ENCODE data around the gene DDX42. TPM values are rescaled to one million over a fixed set of nuclear protein-coding genes. Genes with fewer than 3 reads are reported as not detected.

DDX42 gene
- total and polyA plus RNA-seq, 9 of the 15 experiments (the other 6 are each of a cell fraction or from before 2014, with no cell fraction given): 16.5 to 149 (median 87.6) TPM

GRCh38 chr17:63762161-63763078, 11.6 kb upstream of the DDX42 start:
- H3K36me3 ChIP-seq (ENCODE audit: control insufficient read depth, insufficient read depth, low read length): peaks cover 91% of the 10 kb centered on the region
- no peak for TF ChIP-seq HMBOX1 (IDR thresholded peaks at IDR 0.05)
- TF ChIP-seq KLF1 (tag; IDR thresholded peaks at IDR 0.05): no peak
- TF ChIP-seq MITF (IDR thresholded peaks at IDR 0.05): no peak
- TF ChIP-seq, protein P1, sequence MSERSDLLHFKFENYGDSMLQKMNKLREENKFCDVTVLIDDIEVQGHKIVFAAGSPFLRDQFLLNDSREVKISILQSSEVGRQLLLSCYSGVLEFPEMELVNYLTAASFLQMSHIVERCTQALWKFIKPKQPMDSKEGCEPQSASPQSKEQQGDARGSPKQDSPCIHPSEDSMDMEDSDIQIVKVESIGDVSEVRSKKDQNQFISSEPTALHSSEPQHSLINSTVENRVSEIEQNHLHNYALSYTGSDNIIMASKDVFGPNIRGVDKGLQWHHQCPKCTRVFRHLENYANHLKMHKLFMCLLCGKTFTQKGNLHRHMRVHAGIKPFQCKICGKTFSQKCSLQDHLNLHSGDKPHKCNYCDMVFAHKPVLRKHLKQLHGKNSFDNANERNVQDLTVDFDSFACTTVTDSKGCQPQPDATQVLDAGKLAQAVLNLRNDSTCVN (CRISPR knock-in tag; IDR thresholded peaks at IDR 0.05): no peak
- no peak for TF ChIP-seq HNRNPLL (IDR thresholded peaks at IDR 0.05; ENCODE audit: low read depth, low read length, poor library complexity, severe bottlenecking)
- TF ChIP-seq CSDE1 (IDR thresholded peaks at IDR 0.05): no peak
- peak; percentile 69 for TF ChIP-seq MAFG (tag; conservative IDR thresholded peaks at IDR 0.05)
- TF ChIP-seq ZNF165 (CRISPR knock-in tag; IDR thresholded peaks at IDR 0.05; ENCODE audit: borderline replicate concordance): no peak
- TF ChIP-seq MAFK (IDR thresholded peaks at IDR 0.05; ENCODE audit: low read length): peak; percentile 66
- TF ChIP-seq PHF21A (IDR thresholded peaks at IDR 0.05; ENCODE audit: borderline replicate concordance, low read depth): no peak
- TF ChIP-seq PKNOX1 (IDR thresholded peaks at IDR 0.05): no peak
- no peak for TF ChIP-seq STAG1 (CRISPR knock-in tag; IDR thresholded peaks at IDR 0.05; ENCODE audit: borderline replicate concordance)
- no peak for TF ChIP-seq KAT8 (IDR thresholded peaks at IDR 0.05; ENCODE audit: low read depth)
- TF ChIP-seq GATA2 (CRISPR knock-in tag; IDR thresholded peaks at IDR 0.05): no peak
- no peak for TF ChIP-seq ZNF77 (CRISPR knock-in tag; IDR thresholded peaks at IDR 0.05)
- TF ChIP-seq MLLT1 (IDR thresholded peaks at IDR 0.05): no peak
- TF ChIP-seq NR3C1 (CRISPR knock-in tag; IDR thresholded peaks at IDR 0.05): no peak

More at GRCh38 chr17:63762161-63763078, 11.6 kb upstream of the DDX42 start:
- Histone ChIP-seq H3K4me3 (no peak overlapping the region), H3K4me1 (replicated peaks in 1 of 2; ENCODE audit: control insufficient read depth in 2 of 2, insufficient read depth in 2 of 2, low read length in 2 of 2) (no peaks in the 10 kb centered on the region), H4K20me1 (replicated peaks; ENCODE audit: control insufficient read depth, insufficient read depth, low read length) (0 out of 2 replicates have a peak, but pooled peaks cover 3% of the 10 kb centered on the region), H3K27ac (ENCODE audit: extremely low read depth, low read depth, low read length) (no peak overlapping the region), H3K9me1 (ENCODE audit: control insufficient read depth, insufficient read depth, low read length) (no peaks in the 10 kb centered on the region), H3K9ac (ENCODE audit: insufficient read depth in 1 of 2, low read depth in 2 of 2, low read length in 2 of 2) (no peak overlapping the region), H2AFZ (ENCODE audit: low read depth, low read length) (no peak overlapping the region), H3K9me3 (replicated peaks; ENCODE audit: control insufficient read depth, insufficient read depth, low read depth, low read length) (no peaks in the 10 kb centered on the region), H3K79me2 (ENCODE audit: control insufficient read depth, insufficient read depth, low read length) (peaks cover 40% of the 10 kb centered on the region), H3K27me3 (ENCODE audit: control insufficient read depth in 2 of 2, insufficient read depth in 2 of 2, low read length in 2 of 2) (no peaks in the 10 kb centered on the region), H3K4me2 (ENCODE audit: insufficient read depth, low read length) (no peak overlapping the region)
- in situ Hi-C loops (cut with MboI): no loop called here
- FAIRE-seq: no peak
- BruUV-seq (replicated peaks): no TSS peak
- no peak for ATAC-seq
- intact Hi-C loops (cut with micrococcal nuclease): no loop called here
- no peak for DNase-seq (ENCODE audit: extremely low read depth in 1 of 4, low spot score in 3 of 4)
- ChIA-PET CTCF (ENCODE audit: low intra/inter-chr PET ratio) (no interaction called here), POLR2A (interaction anchor here (1.0 to 3.4 kb wide), 5 partner anchors 10 to 335 kb away, joined by 3 to 23 read pairs (median 15); partner anchors contain the start of genes CCDC47 and DDX42)
- WGBS (ENCODE audit: insufficient coverage, low coverage, missing lambda C conversion rate): 88% methylated on average over 5 of the region's 5 CpGs
